GM18867 (cell line): ENCODE results near the gene POLL.

ENCODE experiments used
- ATAC-seq: cut with Tn5 transposase; IDR thresholded peaks from one replicate; pipeline ENCODE4 v1.9.1; 2021; ENCODE audit warnings: mild to moderate bottlenecking, moderate library complexity; ENCODE audit not compliant: unreplicated experiment

The POLL gene

DNA sequence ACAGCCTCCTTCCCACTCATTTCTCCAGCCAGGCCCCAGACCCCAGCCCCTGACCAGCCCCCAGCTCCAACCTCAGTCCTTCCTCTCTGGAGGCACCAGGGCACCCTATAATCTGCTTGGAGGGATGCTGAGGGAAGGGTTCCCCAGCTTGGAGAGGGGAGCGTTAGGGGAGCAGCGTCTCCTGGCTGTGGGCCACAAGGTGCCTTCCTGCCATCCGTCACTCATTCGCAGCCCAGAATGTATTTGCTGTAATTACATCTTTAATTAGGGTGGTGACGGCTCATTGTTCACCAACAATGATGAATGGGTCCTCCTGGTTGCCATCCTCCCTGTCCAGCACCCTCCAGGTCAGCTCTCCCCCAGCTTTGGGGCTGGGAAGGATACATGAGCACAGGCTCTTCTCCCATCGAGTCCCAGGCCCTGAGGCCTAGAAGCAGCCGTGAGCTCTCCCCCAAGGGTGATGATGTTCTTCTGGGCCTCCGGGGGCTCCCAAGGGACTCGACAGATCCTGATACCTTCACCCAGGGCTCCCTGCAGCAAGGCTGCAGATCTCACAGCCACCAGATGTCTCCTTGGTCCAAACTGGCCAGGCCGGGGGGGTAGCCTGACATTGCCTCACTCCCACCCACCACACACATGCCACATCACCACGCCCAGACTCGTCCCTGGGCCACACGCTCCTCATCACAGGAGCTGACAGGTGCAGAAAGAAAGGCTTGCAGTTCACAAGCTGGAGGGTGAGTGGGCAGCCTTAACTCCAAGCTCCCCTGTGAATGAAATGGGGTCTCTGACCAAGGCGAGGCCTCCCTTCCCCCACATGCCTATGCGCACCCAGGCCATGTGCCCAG, 26.8 kb downstream of the POLL start:
- ATAC-seq: no peak

DNA sequence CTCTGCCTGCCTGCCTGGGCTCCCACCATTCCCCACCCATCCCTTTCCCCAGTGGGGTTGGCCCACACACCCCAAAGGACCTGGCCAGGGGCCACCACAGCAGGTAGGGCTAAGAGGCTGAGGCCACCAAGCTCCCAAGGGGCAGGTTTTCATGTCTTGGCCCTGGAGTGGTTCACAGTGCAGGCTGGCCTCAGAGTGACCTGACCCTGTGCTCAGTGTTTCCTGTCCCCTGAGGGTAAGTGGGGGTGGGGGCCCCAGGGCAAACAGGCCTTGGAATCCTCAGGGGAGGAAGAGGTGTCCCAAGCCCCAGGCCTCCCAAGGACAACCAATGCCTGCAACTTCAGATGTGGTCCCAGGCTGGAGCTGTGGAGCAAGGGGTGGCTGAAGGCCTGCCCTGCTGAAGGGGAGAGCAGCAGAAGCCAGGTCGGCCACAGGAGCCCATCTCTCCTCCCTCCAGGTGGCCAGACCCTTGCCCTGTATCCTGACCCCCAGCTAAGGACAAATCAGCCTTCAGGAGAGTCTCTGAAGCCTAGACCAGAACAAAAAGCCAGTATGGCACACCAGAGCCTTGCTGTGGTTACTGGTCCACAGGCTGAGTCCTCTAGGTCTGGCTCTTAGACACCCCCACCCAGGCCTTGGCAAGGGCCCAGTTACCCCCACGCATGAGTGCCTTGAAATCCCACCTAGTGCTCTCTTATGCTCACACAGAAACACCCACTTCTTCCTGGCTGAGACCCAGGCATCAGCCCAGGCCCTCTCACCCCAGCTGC, 27.6 kb downstream of the POLL start:
- no peak for ATAC-seq

DNA sequence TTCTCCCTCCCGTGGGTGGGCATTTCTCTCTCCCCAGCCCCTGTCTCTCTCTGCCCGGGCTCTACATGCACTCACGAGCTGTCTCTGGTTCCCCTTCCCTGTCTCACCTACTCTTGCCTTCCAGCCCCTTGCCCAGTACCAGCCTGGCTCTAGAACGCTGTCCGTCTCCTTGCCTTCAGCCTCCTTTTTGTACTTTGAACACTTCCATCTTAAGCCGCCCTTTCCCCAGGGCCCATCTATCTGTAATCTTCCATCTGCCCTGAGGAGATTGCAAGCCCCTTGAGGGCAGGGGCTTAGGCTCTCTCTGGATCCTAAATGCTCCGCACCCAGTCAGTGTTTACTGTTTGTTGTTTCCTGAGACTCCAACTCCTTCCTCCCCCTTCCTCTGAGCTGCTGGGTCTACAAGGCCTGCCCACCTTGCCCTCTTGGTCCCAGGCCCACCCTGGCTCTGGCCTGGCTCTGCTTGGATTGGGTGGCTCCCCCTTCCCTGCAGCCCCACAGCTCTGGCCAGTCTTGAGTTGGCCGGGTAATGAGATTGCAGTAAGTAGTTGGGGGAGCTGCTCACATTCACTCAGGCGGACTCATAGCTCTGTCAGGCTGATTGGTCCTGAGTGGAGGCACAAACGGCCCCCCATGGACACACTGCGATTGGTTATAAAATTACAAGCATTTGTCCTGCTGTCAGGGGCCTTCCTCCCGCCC, 28.3 kb downstream of the POLL start:
- ATAC-seq: no peak

- no peak for ATAC-seq
Measured at GRCh38 chr10:101558671-101559595, 29.1 kb downstream of the POLL start.

GRCh38 chr10:101558204-101558603, 29.9 kb downstream of the POLL start:
- no peak for ATAC-seq

GRCh38 chr10:101557541-101557940, 30.5 kb downstream of the POLL start:
- ATAC-seq: no peak

DNA sequence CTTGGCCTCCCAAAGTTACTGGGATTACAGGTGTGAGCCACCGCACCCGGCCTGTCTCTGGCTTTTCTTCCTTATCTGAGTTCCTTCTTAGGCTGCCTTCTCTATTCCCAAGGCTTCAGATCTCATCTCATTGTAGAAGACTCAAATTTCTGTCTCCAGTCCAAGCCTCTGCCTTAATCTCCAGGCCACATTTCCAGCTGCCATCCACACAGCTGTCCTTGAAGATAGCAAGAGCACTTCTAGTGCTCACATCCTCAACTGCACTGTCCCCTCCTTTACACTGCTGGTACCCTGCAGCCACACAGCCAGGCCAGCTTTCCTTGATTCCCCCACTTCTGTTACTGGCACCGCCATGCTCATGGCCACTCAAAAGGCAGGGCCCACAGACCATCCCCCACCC, 35.6 kb downstream of the POLL start:
- no peak for ATAC-seq

DNA sequence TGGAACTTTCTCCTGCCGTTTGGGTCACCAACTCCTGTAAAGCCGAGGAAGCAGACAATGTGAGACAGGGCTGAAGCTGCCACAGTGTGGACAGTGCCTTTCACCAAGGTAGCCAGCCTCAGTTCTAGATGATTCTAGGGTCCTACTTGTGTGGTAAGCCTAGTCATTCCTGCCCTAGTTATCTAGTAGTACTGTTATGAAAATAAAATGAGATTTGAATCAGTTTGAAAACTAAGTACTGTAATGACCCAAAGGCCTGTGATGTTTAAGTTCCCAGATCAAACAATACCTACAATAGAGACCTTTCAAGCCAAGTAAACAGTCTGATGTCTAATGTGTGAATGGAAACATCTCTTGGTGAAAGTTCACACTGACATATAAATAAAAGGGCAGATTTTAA, 37.1 kb downstream of the POLL start:
- no peak for ATAC-seq

DNA sequence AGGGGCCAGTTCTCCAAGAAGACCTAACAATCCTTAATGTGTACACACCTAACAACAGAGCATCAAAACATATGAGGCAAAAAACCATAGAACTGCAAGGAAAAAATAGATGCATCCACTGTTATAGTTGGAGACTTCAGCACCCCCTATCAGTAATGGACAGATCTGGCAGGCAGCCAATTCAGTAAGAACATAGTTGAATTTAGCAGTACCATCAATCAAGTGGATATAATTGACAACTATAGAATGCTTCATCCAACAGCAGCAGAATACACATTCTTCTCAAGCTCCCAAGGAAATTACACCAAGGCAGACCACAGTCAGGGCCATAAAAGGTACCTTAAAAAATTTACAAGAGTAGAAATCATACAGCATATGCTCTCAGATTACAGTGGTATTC, 42.2 kb downstream of the POLL start:
- ATAC-seq: no peak

GRCh38 chr10:101538446-101538845, 49.6 kb downstream of the POLL start:
- ATAC-seq: no peak

GRCh38 chr10:101536800-101537199, 51.3 kb downstream of the POLL start:
- no peak for ATAC-seq

DNA sequence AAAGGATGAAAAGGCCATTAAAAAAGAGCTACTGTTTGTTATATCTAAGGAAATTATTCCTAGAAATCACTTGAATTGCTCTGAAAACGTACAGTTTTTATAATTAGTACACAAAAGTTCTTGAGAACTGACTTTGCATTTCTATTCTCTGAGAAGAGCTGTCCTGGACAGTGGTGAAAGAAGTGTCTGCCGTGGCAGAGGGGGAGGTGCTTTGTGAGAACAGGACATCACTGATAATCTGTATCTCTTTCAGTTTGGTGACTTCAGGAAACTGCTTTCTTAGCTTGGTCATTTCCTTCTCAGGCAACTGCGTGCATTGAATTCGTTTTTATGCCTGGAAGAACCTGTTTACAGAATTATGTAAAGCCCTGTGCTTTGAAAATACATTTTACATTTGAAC, 52.1 kb downstream of the POLL start:
- no peak for ATAC-seq

- ATAC-seq: no peak
Measured at GRCh38 chr10:101529725-101530553, 58.1 kb downstream of the POLL start.

- ATAC-seq: no peak
Measured at GRCh38 chr10:101529207-101529606, 58.9 kb downstream of the POLL start.
